ENCODE measurements around the gene APOD. TPM values are rescaled to one million over a fixed set of nuclear protein-coding genes. Genes with fewer than 3 reads are reported as not detected.
A peak's percentile ranks its signal among the peaks of the same experiment; 100 is the strongest.
"Not testable (repeated sequence)": the region's sequence is repeated elsewhere in the genome, so short reads cannot be mapped to it uniquely, and the experiment has no call there.

The APOD gene
- total RNA-seq = 0.25 TPM

DNA sequence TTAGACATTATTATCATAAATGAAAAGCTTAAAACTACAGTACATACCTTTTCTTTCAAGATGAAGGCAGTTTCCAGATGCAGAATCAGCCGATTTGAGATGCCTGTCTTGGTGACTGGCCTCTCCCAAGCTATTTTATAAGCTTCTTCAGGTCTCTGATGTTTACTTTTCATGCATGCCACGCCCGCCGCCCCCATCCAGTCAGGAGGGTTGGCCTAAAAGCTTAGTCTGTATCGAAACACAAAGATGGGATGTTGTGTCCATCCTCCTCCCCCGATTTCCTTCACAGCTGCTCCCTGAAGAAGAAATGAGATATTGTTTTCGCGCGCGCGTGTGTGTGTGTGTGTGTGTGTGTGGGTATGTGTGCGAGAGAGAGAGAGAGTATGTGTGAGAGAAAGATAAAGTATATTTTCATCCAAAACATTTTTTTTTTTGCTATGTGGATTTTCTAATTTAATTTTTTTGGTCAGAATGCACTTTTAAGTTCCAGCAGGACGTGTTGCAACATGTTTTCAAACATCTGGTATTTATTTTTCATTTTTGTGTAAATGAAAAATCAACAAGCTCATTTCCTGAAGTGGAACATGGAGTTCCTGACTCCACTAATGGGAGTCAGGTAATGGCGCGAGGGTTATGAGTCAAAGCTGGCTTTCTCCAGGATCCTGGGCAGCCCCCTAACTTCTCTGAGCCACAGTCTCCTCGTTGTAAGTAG is at the start of gene APOD:
Gene APOD, minus strand, starts transcription at position 110 of the 712 bp plus-strand sequence. CDS start 4,479 bp downstream, outside the sequence.
- no peak for DNase-seq (ENCODE audit: low spot score)
- no peak for ATAC-seq

DNA sequence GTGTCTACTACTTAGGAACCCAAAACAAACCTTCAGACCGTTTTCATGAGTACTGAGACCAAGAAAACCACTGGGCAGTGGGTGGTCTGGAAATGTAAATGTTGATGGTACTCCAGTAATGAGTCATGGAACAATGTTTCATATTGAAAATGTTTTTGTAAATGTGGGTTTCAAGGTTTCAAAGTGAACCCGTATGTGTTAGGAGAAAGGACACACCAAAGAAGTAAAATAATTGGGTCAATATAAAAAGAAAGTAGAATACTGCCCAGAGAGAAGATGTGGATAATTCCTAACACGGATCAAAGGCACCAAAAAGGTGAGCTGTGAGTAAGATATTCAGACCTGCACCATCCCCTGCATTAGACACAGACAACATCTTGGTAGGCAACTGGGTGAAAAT is 49.6 kb upstream of the APOD start:
- not testable (repeated sequence) for DNase-seq (ENCODE audit: low spot score); ATAC-seq

GRCh38 chr3:195632501-195633185 is 48.9 kb upstream of the APOD start:
- not testable (repeated sequence) for DNase-seq (ENCODE audit: low spot score); ATAC-seq

DNA sequence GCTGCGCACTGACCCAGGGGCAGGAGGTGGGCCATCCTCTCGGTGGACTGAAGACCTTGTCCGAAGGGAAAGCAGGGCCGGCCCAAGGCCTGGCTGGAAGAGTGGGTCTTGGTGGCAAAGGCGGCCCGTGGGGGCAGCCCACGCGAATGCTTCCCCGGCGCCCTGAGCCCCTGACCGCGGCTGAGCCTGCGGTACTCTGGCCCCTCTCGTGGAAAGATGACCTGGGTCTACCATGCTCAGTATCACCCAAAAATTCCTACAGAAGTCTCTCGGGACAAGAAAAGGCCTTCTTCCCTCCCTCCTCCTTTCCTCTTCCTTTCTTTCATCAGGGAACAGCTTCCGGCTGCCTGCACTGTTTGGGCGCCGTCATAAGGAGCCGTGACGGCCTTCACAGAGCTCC is 48.3 kb upstream of the APOD start:
- DNase-seq (ENCODE audit: low spot score); ATAC-seq: not testable (repeated sequence)

GRCh38 chr3:195630938-195631495 is 47.3 kb upstream of the APOD start:
- not testable (repeated sequence) for DNase-seq (ENCODE audit: low spot score); ATAC-seq

- not testable (repeated sequence) for ATAC-seq; DNase-seq (ENCODE audit: low spot score)
Measured at GRCh38 chr3:195630086-195630917, 46.6 kb upstream of the APOD start.

GRCh38 chr3:195629682-195630081 is 45.9 kb upstream of the APOD start:
- ATAC-seq; DNase-seq (ENCODE audit: low spot score): not testable (repeated sequence)

DNA sequence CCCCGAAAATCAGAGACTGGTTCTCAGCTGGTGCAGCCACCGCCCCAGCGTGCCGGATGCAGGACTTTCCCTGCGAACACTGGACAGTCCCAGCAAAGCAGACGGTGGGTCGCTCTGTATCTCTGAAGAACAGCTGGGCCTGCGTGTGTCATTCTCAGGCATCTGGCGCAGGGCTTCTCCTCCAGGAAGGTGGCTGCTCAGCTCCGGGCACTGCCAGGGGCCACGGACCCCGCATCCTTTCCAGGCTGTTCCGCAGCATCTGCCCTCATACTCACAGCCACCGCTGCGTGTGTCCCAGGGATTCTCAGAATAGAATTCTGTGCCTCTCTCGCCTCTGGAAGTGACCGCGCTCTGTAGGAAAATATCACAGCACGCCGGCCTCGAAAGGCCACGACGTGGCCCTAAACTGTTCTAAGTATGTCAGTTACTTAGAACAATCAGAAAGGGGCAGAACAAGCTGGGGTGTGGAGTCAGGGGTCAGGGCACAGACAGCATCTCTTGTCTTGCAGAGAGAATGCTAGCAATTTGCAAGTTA is 44.7 kb upstream of the APOD start:
- DNase-seq (ENCODE audit: low spot score); ATAC-seq: not testable (repeated sequence)

- DNase-seq (ENCODE audit: low spot score); ATAC-seq: not testable (repeated sequence)
Measured at GRCh38 chr3:195627515-195628385, 44.0 kb upstream of the APOD start.

- not testable (repeated sequence) for DNase-seq (ENCODE audit: low spot score)
- peak; percentile 94 for ATAC-seq
Measured at GRCh38 chr3:195624603-195625560, 41.1 kb upstream of the APOD start.

GRCh38 chr3:195624171-195624570 is 40.4 kb upstream of the APOD start:
- peak; percentile 10 for ATAC-seq
- DNase-seq (ENCODE audit: low spot score) = not testable (repeated sequence)

GRCh38 chr3:195623217-195623965 is 39.7 kb upstream of the APOD start:
- ATAC-seq = not testable (repeated sequence)
- peak; percentile 27 for DNase-seq (ENCODE audit: low spot score)

- ATAC-seq = not testable (repeated sequence)
- peak; percentile 29 for DNase-seq (ENCODE audit: low spot score)
Measured at GRCh38 chr3:195622523-195623170, 38.9 kb upstream of the APOD start.

DNA sequence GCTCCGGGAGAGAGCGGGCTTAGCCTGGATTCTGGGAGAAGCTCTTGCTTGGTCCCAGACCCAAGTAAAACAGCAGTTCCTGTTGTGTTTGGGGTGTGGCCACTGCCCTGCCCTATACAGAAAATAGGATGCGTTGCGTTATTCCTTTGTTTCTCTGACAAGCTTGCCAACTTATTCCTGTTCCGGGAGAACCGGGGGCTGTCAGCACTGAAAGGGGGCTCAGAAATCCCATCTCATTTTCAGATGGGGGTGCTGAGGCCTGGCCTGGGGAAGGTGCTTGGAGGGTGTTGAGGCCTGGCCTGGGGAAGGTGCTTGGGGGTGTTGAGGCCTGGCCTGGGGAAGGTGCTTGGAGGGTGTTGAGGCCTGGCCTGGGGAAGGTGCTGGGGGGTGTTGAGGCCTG is 38.3 kb upstream of the APOD start:
- peak; percentile 41 for DNase-seq (ENCODE audit: low spot score)
- ATAC-seq = not testable (repeated sequence)

DNA sequence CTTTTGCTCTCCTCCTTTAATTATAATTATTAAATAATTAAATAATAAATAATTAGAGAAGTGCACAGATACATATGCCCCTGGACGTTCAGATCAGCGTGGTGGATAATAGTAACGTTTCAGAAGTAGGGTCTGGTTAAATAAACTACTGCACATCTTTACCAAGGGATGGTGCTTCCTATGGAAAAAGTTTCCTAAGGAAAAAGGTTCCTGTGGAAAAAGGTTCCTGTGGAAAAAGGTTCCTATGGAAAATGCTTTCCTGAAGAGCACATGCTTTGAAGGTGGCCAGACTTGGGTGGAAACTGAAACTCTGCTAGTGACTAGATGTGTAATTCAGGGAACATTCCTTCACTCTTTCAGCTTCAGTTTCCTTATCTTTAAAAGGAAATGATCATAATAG is 37.4 kb upstream of the APOD start:
- DNase-seq (ENCODE audit: low spot score); ATAC-seq: not testable (repeated sequence)

DNA sequence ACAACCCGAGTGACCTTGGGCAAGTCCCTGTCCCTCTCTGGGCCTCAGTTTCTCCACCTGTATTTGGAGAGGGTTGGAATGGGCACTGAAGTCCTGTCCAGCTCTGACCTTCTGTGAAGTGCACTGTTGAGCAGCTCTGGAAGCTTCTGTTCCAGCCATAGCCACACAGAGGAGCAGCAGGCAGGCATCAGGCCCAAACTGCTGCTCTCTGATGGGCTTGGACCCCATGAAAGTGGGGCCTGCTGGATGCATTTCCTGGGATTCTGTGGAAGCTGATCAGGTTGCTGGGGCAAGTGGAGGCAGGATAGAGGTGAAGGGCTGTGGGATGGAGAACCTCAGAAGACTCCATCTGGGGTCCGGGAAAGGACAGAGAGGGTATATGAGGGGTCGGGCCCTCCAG is 36.7 kb upstream of the APOD start:
- peak; percentile 18 for DNase-seq (ENCODE audit: low spot score)
- not testable (repeated sequence) for ATAC-seq

Data from left lobe of liver (tissue), 2 donors.